Measurements from ENCODE around the gene ADCY2.

The ADCY2 gene

GRCh38 chr5:7706256-7706655 is 310.3 kb downstream of the ADCY2 start:
- peaks cover under 1% of the 10 kb centered on the region for H3K27me3 Mint-ChIP-seq (ENCODE audit: low read depth, poor library complexity)
- no peak overlapping the region for H3K4me3 Mint-ChIP-seq
- no peak overlapping the region for H3K27ac Mint-ChIP-seq
- peaks cover 7% of the 10 kb centered on the region for H3K4me1 Mint-ChIP-seq
- no peak for TF ChIP-seq CTCF (IDR thresholded peaks at IDR 0.05)
- H3K9me3 Mint-ChIP-seq = peaks cover 25% of the 10 kb centered on the region
- H3K36me3 Mint-ChIP-seq (ENCODE audit: low read depth) = peaks cover 96% of the 10 kb centered on the region
- DNase-seq = no peak

GRCh38 chr5:7714119-7714518 is 318.2 kb downstream of the ADCY2 start:
- peaks cover 6% of the 10 kb centered on the region for H3K27me3 Mint-ChIP-seq (ENCODE audit: low read depth, poor library complexity)
- H3K27ac Mint-ChIP-seq = no peak overlapping the region
- H3K36me3 Mint-ChIP-seq (ENCODE audit: low read depth) = peaks cover 85% of the 10 kb centered on the region
- no peaks in the 10 kb centered on the region for H3K9me3 Mint-ChIP-seq
- TF ChIP-seq CTCF (IDR thresholded peaks at IDR 0.05) = no peak
- no peaks in the 10 kb centered on the region for H3K4me1 Mint-ChIP-seq
- H3K4me3 Mint-ChIP-seq = no peak overlapping the region
- DNase-seq = no peak

GRCh38 chr5:7714697-7715096 is 318.8 kb downstream of the ADCY2 start:
- no peak for TF ChIP-seq CTCF (IDR thresholded peaks at IDR 0.05)
- no peaks in the 10 kb centered on the region for H3K9me3 Mint-ChIP-seq
- H3K4me1 Mint-ChIP-seq = no peaks in the 10 kb centered on the region
- peaks cover 9% of the 10 kb centered on the region for H3K27me3 Mint-ChIP-seq (ENCODE audit: low read depth, poor library complexity)
- H3K4me3 Mint-ChIP-seq = no peak overlapping the region
- DNase-seq = no peak
- H3K27ac Mint-ChIP-seq = no peak overlapping the region
- peaks cover 85% of the 10 kb centered on the region for H3K36me3 Mint-ChIP-seq (ENCODE audit: low read depth)

- H3K9me3 Mint-ChIP-seq = peaks cover 17% of the 10 kb centered on the region
- TF ChIP-seq CTCF (IDR thresholded peaks at IDR 0.05) = no peak
- H3K27ac Mint-ChIP-seq = no peak overlapping the region
- H3K4me1 Mint-ChIP-seq = no peaks in the 10 kb centered on the region
- peaks cover 6% of the 10 kb centered on the region for H3K27me3 Mint-ChIP-seq (ENCODE audit: low read depth, poor library complexity)
- H3K4me3 Mint-ChIP-seq = no peak overlapping the region
- H3K36me3 Mint-ChIP-seq (ENCODE audit: low read depth) = peaks cover 85% of the 10 kb centered on the region
- DNase-seq = no peak
Measured at GRCh38 chr5:7717691-7718090, 321.8 kb downstream of the ADCY2 start.

- Mint-ChIP-seq H3K4me3 (no peak overlapping the region), H3K27ac (peak overlapping the region; percentile 30), H3K9me3 (no peaks in the 10 kb centered on the region), H3K4me1 (peaks cover 29% of the 10 kb centered on the region), H3K36me3 (ENCODE audit: low read depth) (peaks cover 69% of the 10 kb centered on the region), H3K27me3 (ENCODE audit: low read depth, poor library complexity) (peaks cover 7% of the 10 kb centered on the region)
- TF ChIP-seq CTCF (IDR thresholded peaks at IDR 0.05) = no peak
- DNase-seq = no peak
Measured at GRCh38 chr5:7728076-7728475, 332.1 kb downstream of the ADCY2 start.

- no peak overlapping the region for H3K27ac Mint-ChIP-seq
- peaks cover 3% of the 10 kb centered on the region for H3K27me3 Mint-ChIP-seq (ENCODE audit: low read depth, poor library complexity)
- no peak overlapping the region for H3K4me3 Mint-ChIP-seq
- H3K9me3 Mint-ChIP-seq = no peaks in the 10 kb centered on the region
- TF ChIP-seq CTCF (IDR thresholded peaks at IDR 0.05) = no peak
- no peak for DNase-seq
- peaks cover 10% of the 10 kb centered on the region for H3K4me1 Mint-ChIP-seq
- peaks cover 14% of the 10 kb centered on the region for H3K36me3 Mint-ChIP-seq (ENCODE audit: low read depth)
Measured at GRCh38 chr5:7741415-7742065, 345.6 kb downstream of the ADCY2 start.
